ENCODE results near the gene SLC24A4.

SLC24A4 gene

GRCh38 chr14:92368001-92368400 lies 45.0 kb downstream of the SLC24A4 start:
- DNase-seq (ENCODE audit: low read depth in 1 of 2, low spot score in 1 of 2) = no peak

DNA sequence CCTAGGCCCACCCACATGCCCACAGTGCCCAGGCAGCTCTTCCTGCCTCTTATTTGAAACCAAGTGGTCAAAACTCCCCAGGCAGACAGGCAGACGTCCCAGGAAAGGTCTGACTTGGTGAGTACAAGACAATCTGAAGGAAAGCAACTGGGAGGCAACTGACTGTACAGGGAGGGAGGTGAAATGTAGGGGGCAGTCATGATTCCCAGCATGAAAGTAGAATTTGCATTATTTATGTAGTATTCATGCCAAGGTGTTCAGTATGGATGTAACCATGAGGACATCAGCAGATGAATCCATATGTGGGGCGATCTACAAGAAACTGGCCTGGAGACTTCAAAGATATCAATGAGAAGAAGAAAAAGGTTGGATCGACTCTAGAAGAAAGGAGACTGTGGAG lies 46.1 kb downstream of the SLC24A4 start:
- no peak for DNase-seq (ENCODE audit: low read depth in 1 of 2, low spot score in 1 of 2)

DNA sequence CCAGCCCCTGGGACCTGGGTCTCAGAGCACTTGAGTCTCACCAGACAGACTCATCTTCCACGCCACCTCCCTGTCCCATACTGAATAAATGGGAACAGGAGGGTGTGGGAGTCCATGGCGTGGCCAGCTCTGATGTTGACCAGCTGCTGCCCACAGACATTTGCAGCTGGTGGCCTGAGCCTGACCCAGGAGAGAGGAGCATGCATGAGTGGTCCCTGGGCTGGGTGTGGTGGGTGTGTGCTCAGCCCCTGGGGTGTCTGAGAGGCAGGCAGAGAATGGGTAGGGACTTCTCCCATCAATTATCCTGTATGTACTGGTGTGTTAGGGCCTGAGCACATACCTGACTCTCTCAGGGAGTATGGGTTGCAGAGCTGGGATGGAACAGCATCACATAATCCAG lies 49.3 kb downstream of the SLC24A4 start:
- no peak for DNase-seq (ENCODE audit: low read depth in 1 of 2, low spot score in 1 of 2)

DNA sequence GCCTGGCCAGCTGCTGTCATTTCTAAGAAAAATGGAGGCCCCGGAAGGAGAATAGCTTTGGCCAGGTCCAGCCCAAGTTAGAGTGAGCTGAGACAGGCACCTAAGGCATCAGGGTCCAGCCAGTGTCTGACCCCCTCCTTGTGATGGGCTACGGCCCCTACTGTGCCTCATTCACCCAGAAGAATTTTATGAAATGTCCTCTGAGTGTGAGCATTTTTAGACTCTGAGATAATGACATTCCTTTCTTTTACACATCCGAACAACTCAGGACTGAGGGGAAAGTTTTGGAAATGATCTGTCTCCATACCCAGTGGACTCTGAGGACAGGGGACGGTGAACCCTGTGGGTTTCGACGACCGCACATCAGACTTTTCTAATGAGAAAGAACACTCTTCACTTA lies 50.4 kb downstream of the SLC24A4 start:
- DNase-seq (ENCODE audit: low read depth in 1 of 2, low spot score in 1 of 2) = no peak

DNA sequence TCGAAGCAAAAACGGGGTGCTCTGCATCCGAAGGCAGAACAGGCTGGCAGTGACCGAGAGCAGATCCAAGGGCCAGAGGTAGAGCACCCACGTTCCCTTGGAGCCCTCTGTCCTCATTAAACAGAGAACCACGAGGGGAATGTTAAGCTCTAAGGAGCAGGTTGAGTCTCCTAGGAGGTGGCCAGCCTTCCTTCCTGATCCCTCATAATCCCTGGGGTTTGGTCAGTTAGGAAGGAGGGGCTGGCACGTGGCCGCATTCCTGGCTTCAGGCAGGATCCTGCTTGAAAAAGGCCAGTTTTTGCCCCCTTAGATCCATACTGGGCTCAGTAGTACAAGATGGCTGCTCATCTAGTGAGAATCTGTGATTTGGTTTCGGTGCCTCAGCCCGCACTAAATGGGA lies 57.2 kb downstream of the SLC24A4 start:
- DNase-seq (ENCODE audit: low read depth in 1 of 2, low spot score in 1 of 2) = no peak

GRCh38 chr14:92380582-92380981 lies 57.6 kb downstream of the SLC24A4 start:
- no peak for DNase-seq (ENCODE audit: low read depth in 1 of 2, low spot score in 1 of 2)

DNA sequence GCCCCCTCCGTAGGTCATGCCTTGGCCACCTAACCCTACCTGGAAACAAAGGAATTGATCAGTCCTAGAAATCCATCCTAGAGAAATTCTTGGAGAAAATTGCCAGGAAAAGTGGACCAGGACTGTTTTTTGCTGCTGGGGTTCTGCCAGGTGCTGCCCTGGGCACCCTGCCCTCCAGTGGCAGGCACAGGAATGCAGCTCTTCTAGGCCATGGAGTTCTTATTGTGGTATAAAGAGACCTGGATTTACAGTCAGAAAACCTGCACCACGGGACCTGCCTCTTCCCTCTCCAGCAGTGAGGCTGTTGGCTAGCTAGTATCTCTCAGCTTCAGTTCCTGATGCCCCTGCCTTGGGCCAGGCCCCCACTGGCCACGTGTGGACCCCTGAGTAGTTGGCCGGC lies 59.7 kb downstream of the SLC24A4 start:
- no peak for DNase-seq (ENCODE audit: low read depth in 1 of 2, low spot score in 1 of 2)

- no peak for DNase-seq (ENCODE audit: low read depth in 1 of 2, low spot score in 1 of 2)
Measured at GRCh38 chr14:92383805-92384204, 60.8 kb downstream of the SLC24A4 start.

DNA sequence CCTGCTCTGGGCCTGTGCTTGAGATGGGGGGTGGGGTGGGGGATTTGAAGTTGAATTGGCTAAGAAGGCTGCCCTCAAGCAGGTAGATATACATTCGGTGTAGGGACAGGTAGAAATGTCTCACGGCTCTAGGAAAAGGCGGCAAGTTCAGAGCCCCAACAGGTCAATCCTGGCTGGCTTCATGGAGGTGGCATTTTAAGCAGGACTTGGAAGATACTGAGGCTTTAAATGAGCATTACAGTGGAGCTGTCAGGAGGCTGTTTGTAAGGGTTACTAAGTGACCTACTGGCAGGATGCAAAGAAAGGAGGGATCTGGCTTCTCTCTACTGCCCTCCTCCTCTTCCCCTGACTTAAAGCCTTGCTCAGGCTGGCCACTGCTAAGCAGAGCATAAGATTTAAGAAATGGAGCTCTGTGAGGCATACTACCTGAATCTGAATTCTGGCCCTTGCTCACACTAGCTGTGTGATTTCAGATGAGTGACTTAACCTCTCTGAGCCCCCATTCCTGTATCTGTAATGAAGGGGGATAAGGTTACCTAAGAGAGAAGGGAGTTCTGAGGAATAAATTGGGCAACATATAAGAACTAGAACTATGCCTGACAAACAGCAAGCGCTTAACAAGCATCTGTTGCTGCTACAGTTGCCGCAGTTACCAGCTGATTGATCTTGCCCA lies 61.6 kb downstream of the SLC24A4 start:
- DNase-seq (ENCODE audit: low read depth in 1 of 2, low spot score in 1 of 2) = no peak

DNA sequence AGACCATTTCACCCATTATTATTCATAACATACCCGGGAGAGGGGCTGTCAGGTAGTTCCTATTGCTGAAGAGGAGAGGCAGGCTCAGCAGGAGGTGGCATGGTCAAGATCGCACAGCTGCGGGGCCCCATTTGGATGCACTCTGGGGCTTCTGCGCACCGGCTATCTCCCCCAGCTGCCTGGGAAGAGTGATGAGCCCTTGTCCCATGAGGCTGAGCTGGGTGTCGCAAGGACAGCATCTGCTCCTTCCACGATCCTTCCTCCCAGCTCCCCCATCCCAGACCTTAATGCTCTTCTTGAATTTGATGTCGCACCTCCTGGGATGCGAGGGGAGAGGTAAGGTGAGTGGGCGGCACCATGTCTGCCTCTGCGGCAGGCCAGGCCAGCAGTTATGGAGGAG lies 62.6 kb downstream of the SLC24A4 start:
- DNase-seq (ENCODE audit: low read depth in 1 of 2, low spot score in 1 of 2) = no peak

GRCh38 chr14:92386165-92386564 lies 63.2 kb downstream of the SLC24A4 start:
- no peak for DNase-seq (ENCODE audit: low read depth in 1 of 2, low spot score in 1 of 2)

- DNase-seq (ENCODE audit: low read depth in 1 of 2, low spot score in 1 of 2) = no peak
Measured at GRCh38 chr14:92386637-92387036, 63.7 kb downstream of the SLC24A4 start.

GRCh38 chr14:92387578-92387977 lies 64.6 kb downstream of the SLC24A4 start:
- no peak for DNase-seq (ENCODE audit: low read depth in 1 of 2, low spot score in 1 of 2)

GRCh38 chr14:92389598-92390158 lies 66.7 kb downstream of the SLC24A4 start:
- no peak for DNase-seq (ENCODE audit: low read depth in 1 of 2, low spot score in 1 of 2)

GRCh38 chr14:92391726-92392125 lies 68.8 kb downstream of the SLC24A4 start:
- no peak for DNase-seq (ENCODE audit: low read depth in 1 of 2, low spot score in 1 of 2)

GRCh38 chr14:92392711-92393110 lies 69.7 kb downstream of the SLC24A4 start:
- DNase-seq (ENCODE audit: low read depth in 1 of 2, low spot score in 1 of 2) = no peak

DNA sequence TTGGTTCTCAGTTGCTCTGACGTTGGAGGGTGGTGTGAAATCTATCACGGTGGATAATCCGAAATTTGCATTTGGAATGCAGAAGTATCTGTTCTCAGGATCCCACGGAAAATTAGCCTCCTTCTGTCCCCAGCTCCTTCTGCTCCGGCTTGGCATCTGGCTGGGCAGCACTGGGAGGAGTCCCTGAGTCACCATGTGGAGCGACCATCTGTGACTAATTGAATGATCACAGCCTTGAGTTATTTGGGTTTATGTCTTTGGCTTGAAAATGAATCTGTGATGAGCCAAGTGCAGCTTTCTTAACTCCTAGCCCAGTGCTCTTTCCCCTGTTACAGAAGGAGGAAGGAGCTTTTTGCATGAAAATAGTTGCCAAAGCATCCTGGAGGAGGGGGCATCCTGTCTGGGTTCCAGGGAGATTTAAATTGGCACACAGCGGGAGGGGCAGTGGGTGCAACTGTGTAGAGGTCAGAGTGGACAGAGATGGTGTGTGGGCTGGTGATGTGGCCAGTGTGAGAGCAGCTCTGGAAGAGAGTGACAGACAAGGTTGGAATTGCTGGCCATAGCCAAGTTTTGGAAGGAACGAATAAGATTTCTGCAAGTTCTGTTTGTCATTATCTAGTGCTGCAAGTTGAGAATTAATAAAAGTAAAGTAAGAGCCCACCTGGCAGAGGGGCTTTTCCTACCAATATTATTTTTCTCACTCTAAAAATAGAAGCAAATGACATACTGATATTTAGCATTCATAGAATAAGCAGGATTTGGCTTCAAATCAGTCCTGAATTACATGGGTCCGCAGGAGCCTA lies 74.4 kb downstream of the SLC24A4 start:
- no peak for DNase-seq (ENCODE audit: low read depth in 1 of 2, low spot score in 1 of 2)

- DNase-seq (ENCODE audit: low read depth in 1 of 2, low spot score in 1 of 2) = no peak
Measured at GRCh38 chr14:92397953-92398564, 75.1 kb downstream of the SLC24A4 start.

GRCh38 chr14:92398888-92399636 lies 76.1 kb downstream of the SLC24A4 start:
- DNase-seq (ENCODE audit: low read depth in 1 of 2, low spot score in 1 of 2) = no peak

- DNase-seq (ENCODE audit: low read depth in 1 of 2, low spot score in 1 of 2) = no peak
Measured at GRCh38 chr14:92400579-92401444, 77.8 kb downstream of the SLC24A4 start.

Data from stimulated activated CD4-positive, alpha-beta T cell treated with anti-CD3 and anti-CD28 coated beads, Interleukin-15, amount 100 ng/mL, for 1 hour (primary cell).